ENCODE results near the gene RPL12.

DNA sequence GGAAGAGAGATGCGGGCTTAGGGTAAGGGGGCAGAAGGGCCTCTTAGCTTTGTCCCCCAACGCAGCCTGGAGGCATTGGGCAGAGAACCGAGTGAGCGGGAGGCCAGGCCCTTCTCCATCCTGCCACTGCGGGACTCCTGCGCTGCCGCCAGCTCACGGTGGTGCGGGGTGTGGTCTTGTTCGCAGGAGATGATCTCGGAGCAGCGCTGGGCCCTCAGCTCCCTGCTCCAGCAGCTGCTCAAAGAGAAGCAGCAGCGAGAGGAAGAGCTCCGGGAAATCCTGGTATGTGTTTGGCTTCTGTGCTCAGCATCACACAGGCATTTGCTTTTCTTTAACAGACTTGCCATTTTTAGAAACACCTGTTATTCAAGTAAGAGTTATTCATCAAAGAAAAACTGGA, 41.4 kb upstream of the RPL12 start:
- TF ChIP-seq ZNF785 (CRISPR knock-in tag; IDR thresholded peaks at IDR 0.05) (no peak), XRCC5 (IDR thresholded peaks at IDR 0.05; ENCODE audit: low read depth, low read length) (no peak), RAD21 (CRISPR knock-in tag; conservative IDR thresholded peaks at IDR 0.05 in 1 of 2, IDR thresholded peaks at IDR 0.05 in 1 of 2) (no peak), MYC (IDR thresholded peaks at IDR 0.05; ENCODE audit: low read depth, low read length) (no peak), MYC (CRISPR knock-in tag; IDR thresholded peaks at IDR 0.05; ENCODE audit: borderline replicate concordance, low read depth) (no peak), KDM1A (IDR thresholded peaks at IDR 0.05) (no peak)
- TF ChIP-seq, protein P1, sequence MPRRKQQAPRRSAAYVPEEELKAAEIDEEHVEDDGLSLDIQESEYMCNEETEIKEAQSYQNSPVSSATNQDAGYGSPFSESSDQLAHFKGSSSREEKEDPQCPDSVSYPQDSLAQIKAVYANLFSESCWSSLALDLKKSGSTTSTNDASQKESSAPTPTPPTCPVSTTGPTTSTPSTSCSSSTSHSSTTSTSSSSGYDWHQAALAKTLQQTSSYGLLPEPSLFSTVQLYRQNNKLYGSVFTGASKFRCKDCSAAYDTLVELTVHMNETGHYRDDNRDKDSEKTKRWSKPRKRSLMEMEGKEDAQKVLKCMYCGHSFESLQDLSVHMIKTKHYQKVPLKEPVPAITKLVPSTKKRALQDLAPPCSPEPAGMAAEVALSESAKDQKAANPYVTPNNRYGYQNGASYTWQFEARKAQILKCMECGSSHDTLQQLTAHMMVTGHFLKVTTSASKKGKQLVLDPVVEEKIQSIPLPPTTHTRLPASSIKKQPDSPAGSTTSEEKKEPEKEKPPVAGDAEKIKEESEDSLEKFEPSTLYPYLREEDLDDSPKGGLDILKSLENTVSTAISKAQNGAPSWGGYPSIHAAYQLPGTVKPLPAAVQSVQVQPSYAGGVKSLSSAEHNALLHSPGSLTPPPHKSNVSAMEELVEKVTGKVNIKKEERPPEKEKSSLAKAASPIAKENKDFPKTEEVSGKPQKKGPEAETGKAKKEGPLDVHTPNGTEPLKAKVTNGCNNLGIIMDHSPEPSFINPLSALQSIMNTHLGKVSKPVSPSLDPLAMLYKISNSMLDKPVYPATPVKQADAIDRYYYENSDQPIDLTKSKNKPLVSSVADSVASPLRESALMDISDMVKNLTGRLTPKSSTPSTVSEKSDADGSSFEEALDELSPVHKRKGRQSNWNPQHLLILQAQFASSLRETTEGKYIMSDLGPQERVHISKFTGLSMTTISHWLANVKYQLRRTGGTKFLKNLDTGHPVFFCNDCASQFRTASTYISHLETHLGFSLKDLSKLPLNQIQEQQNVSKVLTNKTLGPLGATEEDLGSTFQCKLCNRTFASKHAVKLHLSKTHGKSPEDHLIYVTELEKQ (CRISPR knock-in tag; IDR thresholded peaks at IDR 0.05) = no peak
- TF ChIP-seq, protein P2, sequence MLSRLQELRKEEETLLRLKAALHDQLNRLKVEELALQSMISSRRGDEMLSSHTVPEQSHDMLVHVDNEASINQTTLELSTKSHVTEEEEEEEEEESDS (CRISPR knock-in tag; IDR thresholded peaks at IDR 0.05) = no peak
- TF ChIP-seq, protein P3, sequence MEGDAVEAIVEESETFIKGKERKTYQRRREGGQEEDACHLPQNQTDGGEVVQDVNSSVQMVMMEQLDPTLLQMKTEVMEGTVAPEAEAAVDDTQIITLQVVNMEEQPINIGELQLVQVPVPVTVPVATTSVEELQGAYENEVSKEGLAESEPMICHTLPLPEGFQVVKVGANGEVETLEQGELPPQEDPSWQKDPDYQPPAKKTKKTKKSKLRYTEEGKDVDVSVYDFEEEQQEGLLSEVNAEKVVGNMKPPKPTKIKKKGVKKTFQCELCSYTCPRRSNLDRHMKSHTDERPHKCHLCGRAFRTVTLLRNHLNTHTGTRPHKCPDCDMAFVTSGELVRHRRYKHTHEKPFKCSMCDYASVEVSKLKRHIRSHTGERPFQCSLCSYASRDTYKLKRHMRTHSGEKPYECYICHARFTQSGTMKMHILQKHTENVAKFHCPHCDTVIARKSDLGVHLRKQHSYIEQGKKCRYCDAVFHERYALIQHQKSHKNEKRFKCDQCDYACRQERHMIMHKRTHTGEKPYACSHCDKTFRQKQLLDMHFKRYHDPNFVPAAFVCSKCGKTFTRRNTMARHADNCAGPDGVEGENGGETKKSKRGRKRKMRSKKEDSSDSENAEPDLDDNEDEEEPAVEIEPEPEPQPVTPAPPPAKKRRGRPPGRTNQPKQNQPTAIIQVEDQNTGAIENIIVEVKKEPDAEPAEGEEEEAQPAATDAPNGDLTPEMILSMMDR (IDR thresholded peaks at IDR 0.05 in 2 of 3, conservative IDR thresholded peaks at IDR 0.05 in 1 of 3; ENCODE audit: insufficient read depth in 2 of 3, low read depth in 1 of 3, low read length in 3 of 3) = no peak

Data from K562 (cell line).